WERI-Rb-1 (cell line): ENCODE results near the gene CCDC88C.

Source experiments
- DNase-seq: peaks from one replicate; pipeline ENCODE4 v3.0.0-alpha.2; 2020
- H3K27ac ChIP-seq: fragments of 250-450 bp; sonication (Bioruptor Pico); 2 replicates; pipeline ENCODE4 v1.5.1; 2020; ENCODE audit warnings: mild to moderate bottlenecking, moderate library complexity
- H3K27me3 ChIP-seq: fragments of 250-450 bp; sonication (Bioruptor Pico); 2 replicates; pipeline ENCODE4 v1.5.1; 2021; ENCODE audit warnings: mild to moderate bottlenecking, low read depth, moderate library complexity; ENCODE audit not compliant: insufficient read depth, severe bottlenecking
- H3K36me3 ChIP-seq: fragments of 250-450 bp; sonication (Bioruptor Pico); 2 replicates; pipeline ENCODE4 v1.5.1; 2020; ENCODE audit warnings: mild to moderate bottlenecking, moderate library complexity
- H3K4me3 ChIP-seq: 2 replicates; pipeline ENCODE4 v1.5.1; 2011; ENCODE audit warnings: low read depth, mild to moderate bottlenecking, control low read depth, low read length
- H3K9me3 ChIP-seq: fragments of 250-450 bp; sonication (Bioruptor Pico); 2 replicates; pipeline ENCODE4 v1.5.1; 2021; ENCODE audit warnings: mild to moderate bottlenecking, moderate library complexity; ENCODE audit not compliant: severe bottlenecking
- TF ChIP-seq, protein P1 (sequence below): IDR thresholded peaks from 2 replicates; pipeline ENCODE4 v1.5.1; 2011; ENCODE audit warnings: low read depth, mild to moderate bottlenecking, control low read depth, inconsistent platforms, low read length

The CCDC88C gene

DNA sequence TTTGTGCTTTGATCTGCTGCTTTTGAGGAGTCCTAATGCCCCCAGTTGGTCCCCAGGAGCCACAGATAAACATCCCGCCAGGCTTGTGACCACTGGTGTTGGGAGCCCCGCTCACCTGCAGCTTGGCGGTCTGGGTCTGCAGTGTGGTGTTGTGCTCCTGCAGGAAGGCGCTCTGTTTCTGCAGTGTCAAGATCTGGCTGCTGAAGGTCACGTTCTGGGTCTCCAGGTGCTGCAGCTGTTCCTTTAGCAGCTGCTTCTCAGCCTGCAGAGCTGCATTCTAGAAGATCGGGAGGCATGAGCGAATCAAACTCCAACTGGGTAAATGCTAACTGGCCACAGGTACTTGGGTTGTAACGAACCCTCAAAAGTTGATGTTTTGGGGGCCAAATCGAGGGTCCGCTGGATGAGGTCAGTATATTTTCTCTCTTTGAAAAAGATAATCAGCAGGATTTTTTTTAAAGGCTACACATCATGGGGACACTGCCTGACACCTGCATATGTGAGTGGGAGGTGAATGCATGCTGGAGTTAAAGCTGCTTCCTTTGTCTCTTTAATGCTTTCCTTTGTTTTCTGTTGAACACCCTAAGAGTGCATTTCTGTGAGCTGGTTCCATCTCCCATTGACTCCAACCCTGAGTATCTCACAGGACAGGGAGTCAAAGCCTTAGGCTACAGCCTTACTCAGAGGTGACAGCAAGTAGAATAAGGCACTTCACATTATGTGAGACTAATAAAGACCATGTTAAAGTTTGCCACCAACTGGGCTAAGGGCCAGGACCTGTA, 111.8 kb downstream of the CCDC88C start:
- Histone ChIP-seq H3K9me3 (no peaks in the 10 kb centered on the region), H3K36me3 (peaks cover 94% of the 10 kb centered on the region), H3K4me3 (no peak overlapping the region), H3K27ac (no peak overlapping the region), H3K27me3 (no peaks in the 10 kb centered on the region)
- TF ChIP-seq, protein P1, sequence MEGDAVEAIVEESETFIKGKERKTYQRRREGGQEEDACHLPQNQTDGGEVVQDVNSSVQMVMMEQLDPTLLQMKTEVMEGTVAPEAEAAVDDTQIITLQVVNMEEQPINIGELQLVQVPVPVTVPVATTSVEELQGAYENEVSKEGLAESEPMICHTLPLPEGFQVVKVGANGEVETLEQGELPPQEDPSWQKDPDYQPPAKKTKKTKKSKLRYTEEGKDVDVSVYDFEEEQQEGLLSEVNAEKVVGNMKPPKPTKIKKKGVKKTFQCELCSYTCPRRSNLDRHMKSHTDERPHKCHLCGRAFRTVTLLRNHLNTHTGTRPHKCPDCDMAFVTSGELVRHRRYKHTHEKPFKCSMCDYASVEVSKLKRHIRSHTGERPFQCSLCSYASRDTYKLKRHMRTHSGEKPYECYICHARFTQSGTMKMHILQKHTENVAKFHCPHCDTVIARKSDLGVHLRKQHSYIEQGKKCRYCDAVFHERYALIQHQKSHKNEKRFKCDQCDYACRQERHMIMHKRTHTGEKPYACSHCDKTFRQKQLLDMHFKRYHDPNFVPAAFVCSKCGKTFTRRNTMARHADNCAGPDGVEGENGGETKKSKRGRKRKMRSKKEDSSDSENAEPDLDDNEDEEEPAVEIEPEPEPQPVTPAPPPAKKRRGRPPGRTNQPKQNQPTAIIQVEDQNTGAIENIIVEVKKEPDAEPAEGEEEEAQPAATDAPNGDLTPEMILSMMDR: no peak
- no peak for DNase-seq

DNA sequence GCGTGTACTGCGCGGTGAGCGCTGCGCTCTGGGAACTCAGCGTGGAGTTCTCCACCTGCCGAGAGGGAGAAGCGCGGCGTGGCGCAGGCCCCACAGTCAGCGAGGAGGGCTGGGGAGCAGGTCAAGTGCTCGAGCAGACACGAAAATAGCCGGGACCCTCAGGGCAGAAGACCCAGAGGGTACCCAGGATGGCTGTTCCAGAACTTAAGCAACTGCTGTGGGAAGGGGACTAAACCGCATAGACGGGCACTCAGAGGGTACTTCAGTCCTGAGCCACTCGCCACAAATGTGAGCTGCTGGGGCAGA, 113.7 kb downstream of the CCDC88C start:
- Histone ChIP-seq H3K9me3 (no peaks in the 10 kb centered on the region), H3K27me3 (no peaks in the 10 kb centered on the region), H3K36me3 (peaks cover 97% of the 10 kb centered on the region), H3K27ac (no peak overlapping the region), H3K4me3 (no peak overlapping the region)
- TF ChIP-seq, protein P1: no peak
- DNase-seq: no peak

DNA sequence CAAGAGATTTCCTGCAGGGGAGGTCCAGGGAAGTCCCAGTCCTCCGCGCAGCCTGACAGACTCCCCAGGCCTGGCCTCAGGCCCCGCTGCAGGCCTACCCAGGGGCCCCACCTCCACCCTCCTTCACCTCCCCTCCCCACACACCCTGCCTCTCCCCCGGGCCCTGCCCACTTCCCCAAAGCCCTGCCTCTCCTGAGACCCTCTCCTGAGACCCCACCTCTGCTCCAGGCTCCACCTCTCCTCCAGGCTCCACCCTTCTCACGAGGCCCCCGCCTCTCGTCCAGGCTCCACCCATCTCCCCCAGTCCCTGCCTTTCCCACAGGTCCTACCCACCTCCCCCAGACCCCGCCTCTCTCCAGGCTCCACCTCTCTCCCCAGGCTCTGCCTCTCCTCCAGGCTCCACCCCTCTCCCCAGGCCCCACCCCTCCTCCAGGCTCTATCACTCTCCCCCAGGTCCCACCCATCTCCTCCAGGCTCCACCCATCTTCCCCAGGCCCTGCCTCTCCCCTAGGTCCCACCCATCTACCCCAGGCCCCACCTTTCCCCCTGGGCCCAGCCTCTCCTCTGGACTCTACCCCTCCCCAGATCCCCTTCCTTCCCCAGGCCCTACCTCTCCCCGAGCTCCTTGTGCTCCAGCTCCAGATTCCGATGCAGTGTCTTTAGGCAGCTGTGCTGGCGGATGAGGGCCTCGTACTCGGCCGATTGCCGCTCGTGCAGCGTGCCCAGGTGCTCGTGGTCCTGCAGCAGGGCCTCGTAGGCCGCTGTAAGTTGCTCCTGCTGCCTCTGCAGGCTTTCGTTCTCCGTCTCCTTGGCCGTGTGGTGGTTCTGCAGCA, 114.3 kb downstream of the CCDC88C start:
- H3K27me3 ChIP-seq: no peaks in the 10 kb centered on the region
- H3K4me3 ChIP-seq: no peak overlapping the region
- H3K9me3 ChIP-seq: no peaks in the 10 kb centered on the region
- peaks cover 96% of the 10 kb centered on the region for H3K36me3 ChIP-seq
- TF ChIP-seq, protein P1: no peak
- peak; percentile 95 for DNase-seq
- no peak overlapping the region for H3K27ac ChIP-seq

DNA sequence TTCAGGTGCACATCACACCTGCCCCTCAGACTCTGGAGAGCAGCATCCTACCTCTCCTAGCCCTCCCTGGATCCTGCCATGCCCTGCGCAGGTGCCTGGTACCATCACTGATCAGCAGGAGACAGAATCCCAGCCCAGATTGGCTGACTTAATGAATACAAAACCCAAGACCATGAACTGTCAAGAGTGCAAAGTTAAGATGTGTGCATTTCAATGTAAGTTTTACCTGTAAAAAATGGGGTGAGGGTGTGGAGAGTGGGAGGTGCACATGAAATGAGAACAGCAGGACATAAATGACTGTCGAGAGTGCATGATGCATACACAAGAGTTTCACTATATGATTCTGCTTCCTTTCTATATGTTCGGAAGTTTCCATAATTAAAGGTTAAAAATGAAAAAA, 115.2 kb downstream of the CCDC88C start:
- TF ChIP-seq, protein P1: no peak

DNA sequence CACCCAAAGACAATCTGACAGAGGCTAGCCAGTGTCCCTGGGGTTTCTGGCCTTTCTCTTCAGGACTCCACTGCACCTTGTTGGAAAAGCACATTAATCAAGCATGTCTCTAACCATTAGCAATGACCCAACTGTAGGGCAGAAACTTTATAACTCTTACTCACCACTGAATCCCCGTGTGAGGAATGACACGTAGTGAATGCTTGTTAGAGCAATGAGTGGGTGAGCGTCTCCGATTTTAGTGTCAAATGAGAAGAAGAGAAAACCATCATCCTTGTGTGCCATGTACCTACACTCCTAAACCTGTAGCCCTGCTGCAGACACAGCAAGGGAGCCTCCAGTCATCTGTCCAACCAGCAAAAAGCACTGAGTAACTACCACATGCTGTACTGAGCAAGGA, 116.7 kb downstream of the CCDC88C start:
- Histone ChIP-seq H3K27me3 (no peaks in the 10 kb centered on the region), H3K36me3 (peaks cover 95% of the 10 kb centered on the region), H3K9me3 (no peaks in the 10 kb centered on the region), H3K4me3 (no peak overlapping the region), H3K27ac (no peak overlapping the region)
- TF ChIP-seq, protein P1: no peak
- DNase-seq: no peak

More for the DNA sequence above, 115.2 kb downstream of the CCDC88C start:
- H3K27me3 ChIP-seq: no peaks in the 10 kb centered on the region
- no peak for DNase-seq
- no peaks in the 10 kb centered on the region for H3K9me3 ChIP-seq
- H3K27ac ChIP-seq: no peak overlapping the region
- H3K36me3 ChIP-seq: peaks cover 95% of the 10 kb centered on the region
- no peak overlapping the region for H3K4me3 ChIP-seq
